GM19043 (cell line): Measurements from ENCODE around the gene PON1.
A peak's percentile ranks its signal among the peaks of the same experiment; 100 is the strongest.

ENCODE experiments used
- ATAC-seq: cut with Tn5 transposase; IDR thresholded peaks from one replicate; pipeline ENCODE4 v1.9.1; 2021; ENCODE audit warnings: low read depth; ENCODE audit not compliant: unreplicated experiment

The PON1 gene

GRCh38 chr7:95318501-95319100 lies 5.7 kb downstream of the PON1 start:
- no peak for ATAC-seq

DNA sequence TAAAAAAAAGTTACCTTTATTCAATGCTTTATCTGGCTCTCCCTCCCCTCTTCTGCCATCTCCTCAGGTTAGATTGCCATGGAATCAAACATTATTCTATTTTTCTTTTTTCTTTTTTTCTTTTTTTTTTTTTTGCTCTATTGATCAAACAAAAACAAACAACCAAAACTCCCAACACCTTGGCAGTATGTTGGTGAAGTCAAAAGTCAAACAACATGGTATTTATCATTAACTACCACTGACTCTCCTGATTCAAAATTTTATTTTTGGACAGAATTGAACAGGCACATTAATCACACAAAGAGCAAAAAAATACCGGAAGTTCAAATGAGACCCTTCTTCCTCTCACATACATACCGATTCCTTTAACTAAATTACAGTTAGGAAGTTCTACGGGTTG lies 6.4 kb downstream of the PON1 start:
- ATAC-seq: no peak

DNA sequence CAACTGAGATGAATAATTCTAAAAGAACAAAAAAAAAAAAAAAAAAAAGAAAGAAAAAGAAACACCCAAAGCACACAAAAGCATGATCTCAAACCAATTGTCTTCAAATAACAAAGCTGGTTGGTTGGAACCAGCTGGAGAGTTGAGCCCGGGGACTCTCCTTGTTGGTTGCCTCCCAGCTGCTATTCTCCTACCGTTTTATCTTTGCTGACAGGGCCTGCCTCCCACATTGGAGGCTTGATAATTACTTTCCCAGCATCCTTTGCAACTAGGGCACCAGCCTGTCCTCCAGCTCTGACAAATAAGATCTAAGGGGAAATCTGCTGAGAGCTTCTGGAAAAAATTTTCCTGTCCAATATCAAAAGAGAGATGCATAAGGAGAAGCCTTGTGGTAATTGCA lies 6.8 kb downstream of the PON1 start:
- no peak for ATAC-seq

GRCh38 chr7:95316588-95316987 lies 7.7 kb downstream of the PON1 start:
- ATAC-seq: peak; percentile 91

DNA sequence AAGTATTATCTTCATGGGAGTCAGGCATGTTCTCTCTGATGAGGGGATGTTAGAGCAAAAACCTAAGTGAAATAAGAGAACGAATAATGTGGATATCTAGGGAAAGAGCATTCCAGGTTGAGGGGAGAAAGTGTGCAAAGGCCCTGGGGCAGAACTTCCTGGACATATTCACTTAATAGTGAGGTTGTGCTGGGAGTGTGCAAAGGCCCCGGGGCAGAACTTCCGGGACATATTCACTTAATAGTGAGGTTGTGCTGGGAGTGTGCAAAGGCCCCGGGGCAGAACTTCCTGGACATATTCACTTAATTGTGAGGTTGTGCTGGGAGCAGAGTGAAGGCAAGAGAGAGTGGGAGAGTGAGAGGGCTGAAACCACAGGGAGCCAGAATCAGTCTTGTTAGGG lies 11.8 kb downstream of the PON1 start:
- ATAC-seq: no peak

GRCh38 chr7:95311389-95311788 lies 12.9 kb downstream of the PON1 start:
- no peak for ATAC-seq

DNA sequence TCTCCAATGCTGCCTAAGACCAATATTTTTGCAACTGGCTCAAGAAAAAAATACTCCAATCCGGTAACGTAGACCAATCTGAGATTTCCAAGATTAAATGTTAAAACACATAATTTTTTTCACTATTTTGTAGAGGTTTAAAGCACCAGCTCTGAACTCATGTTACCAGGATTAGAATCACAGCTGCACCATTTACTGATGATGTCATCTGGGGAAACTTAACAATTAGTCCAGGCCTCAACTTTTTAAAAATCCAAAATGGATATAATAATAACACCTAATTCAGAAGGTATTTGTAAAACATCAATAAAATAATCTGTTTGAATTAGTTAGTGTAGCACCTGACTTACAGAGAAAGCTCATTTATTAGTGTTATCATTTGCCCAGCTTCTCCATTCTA lies 14.4 kb downstream of the PON1 start:
- no peak for ATAC-seq

DNA sequence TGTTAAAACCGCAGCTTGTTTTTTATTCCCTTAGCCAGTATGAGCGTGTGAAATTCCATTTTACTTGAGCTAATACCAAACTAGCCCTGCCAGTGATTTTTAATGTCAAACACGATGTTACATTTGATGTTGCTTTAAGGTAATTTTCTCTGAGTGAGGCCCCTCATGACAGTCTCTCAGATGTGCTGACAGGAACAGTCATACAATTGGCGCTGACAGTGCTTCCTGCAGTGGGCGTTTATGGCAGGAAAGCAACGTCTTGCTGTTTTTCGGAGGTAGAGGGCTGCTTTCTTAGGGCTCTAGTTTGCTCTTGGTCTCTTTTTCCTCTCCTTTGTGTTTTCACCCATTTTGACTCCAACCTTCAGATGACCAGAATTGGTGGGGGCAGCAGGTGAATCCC lies 19.3 kb downstream of the PON1 start:
- ATAC-seq: no peak

DNA sequence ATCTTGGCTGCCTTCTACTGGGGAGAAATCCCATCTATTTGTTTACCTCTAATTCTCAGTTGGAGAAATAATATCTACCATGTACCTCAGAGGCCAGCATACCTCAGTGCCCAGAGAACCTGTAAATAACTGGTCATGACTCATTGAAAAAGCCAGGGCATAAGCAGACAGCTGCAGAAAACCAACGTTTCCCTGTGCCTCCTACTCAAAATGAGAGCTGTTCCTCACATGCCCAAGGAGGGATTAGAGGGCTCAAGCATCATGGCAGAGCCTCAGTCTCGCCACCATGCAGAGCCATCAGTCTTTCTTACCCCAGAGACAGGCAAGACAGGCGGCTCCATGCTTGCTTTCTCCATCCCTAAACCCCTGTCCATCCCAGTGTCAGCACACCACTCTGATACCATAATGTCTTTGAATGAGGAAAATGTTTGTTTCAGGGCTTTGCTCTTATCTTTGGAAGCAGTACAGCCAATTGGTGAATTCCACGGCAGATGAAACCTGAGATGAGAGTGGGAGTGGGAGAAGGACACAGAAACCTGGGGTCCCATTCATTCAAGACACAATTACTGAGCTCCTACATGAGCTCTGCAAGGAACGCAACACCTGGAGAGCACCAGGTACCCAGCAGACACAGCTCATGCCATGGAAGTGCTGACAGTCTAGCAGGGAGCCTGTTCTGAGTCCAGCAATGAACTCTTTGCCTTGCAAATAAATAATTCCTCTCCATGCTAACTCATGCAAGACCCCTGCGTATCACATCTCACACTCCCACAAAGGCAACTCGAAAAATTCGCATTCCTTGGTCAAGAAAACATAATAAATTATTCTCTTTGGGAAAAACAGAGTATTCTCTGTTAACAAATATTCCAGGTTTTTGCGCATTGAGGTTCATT lies 21.1 kb downstream of the PON1 start:
- no peak for ATAC-seq

DNA sequence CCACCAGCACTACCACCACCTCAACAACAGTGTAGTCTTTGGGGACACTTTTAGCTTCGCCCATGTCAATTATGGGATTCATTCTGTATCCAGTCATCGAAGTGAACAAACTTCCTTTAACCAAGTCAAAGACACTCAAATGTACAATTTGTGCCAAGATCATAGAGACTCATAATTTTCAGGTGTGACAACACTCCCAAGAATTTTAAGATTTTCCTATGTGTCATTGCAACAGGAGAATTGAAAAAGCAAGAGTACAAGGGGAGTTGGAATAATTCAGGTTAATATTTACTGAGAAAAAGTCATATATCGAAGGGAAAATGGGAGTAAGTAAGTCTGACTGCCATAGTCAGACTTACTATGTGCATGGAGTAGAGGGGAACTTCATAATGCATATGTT lies 26.2 kb downstream of the PON1 start:
- ATAC-seq: no peak

DNA sequence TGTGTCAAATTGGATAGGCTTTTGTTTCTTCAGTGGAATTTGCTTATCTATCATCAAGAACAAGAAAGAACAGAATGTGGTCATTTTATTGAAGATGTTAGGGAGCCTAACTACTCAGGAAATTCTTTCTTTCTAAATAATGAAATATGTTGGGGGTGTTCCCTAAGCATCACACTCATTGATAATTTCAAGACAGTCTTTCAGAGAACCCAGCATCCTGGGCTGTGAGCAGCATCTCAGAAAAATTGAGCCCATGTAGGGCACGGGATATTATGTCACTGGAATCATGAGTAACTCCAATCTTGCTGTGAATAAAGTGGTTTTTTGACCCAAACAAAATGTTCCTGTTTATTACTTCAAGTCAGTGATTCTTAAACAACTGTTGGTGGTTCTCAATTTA lies 27.3 kb downstream of the PON1 start:
- ATAC-seq: no peak

DNA sequence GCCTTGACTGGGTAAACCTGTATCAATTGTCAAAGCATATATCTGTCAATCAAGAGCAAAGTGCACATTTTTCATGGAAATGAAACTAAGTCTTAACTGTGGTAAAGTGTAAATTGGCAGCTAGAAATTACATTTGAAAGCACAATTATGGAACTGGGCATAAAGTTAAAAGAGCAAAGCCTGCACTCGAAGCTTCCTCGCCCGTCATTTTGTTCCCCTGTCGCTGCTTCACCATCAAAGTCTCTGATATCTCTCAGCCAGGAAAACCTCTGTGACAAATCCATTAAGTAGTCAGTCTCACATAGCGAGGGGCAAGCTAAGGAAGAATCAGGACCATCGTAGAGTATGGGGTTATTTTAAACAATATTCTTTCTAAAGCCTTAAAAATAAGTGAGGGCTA lies 27.9 kb downstream of the PON1 start:
- ATAC-seq: no peak

DNA sequence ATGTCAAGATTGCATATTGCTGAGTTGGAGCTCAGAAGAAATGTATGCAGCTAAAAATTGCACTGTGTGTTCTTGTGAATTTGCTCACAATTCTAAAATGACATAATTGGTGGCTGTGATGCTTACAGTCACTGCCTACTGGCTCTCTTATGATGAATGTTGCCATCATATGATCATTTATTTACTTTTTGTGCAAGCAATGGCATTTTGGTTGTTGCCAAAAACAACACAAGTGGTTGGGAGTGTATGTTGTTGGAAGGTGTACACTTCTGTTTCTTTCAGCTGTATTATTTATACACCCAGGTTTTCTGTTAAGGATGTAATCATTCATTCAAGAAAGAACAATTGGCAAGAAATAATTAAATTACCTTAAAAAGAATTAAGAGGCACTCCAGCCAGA lies 28.9 kb downstream of the PON1 start:
- ATAC-seq: no peak

DNA sequence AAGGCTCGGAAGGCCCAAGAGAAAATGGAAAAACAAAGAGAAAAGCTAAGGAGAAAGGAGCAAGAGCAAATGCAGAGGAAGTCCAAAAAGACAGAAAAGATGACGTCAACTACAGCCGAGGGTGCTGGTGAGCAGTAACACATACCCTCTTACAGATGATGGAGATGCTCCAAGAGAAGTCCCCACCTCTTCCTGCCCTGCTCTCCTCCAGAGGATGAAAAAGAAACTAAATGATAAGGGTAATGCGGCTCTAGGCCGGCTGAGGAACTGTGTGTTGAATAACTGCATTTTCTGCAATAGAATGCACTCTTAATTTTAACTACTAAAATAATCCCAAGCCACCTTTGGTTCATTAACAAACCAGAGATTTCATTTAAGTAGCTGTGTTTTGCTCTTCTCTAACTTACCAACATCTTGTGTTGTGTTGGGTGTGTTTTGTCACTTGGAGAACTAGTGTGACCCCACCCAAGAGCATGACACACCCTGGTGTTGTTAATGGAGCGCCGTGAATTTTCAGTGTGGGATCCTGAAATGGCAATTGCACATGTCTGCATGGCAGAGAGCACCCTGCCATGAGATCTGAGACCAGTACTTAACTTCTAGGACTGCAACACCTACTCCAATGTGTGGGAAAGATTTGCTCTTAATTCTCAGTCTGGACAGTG lies 34.0 kb downstream of the PON1 start:
- ATAC-seq: no peak

GRCh38 chr7:95286096-95286495 lies 38.2 kb downstream of the PON1 start:
- no peak for ATAC-seq

DNA sequence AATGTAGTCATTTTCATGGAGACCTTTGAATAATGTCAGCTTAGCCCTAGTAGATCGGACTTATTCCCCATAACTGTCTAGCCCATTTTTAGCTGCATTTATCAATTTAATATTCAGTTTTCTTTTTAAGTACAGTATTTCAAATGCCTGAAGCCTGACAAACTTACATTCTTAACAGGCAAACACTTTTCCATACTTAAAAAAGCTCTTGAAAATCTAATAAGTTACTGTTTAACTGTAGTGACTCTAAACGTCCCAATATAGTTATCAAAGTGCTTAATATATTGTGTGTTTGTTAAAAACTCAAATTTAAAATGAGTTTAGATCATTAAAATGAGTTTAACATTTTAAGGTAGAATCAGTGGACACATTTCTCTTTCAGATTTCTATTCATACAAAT lies 44.9 kb downstream of the PON1 start:
- no peak for ATAC-seq

DNA sequence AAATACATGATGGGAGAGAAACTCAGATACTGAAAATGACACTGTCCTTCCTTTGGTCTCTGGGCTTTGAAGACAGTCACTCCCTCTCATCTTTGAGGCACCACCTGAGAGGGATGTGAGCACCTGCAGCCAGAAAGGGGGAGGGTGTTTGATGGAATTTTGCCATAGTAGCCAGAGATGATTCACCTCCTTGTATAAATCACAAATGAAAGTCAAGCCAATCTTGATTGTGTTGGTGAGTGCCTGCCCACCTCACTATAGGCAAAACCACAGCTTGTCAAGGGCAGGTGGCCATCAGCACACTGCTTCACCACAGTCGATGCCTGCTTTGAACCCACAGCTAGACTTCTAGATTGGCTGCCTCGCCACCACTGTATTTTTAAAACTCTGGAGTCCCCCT lies 48.2 kb downstream of the PON1 start:
- no peak for ATAC-seq

GRCh38 chr7:95269640-95270039 lies 54.7 kb downstream of the PON1 start:
- no peak for ATAC-seq

- no peak for ATAC-seq
Observed at GRCh38 chr7:95267754-95268153, 56.6 kb downstream of the PON1 start.

GRCh38 chr7:95265634-95266033 lies 58.7 kb downstream of the PON1 start:
- no peak for ATAC-seq

DNA sequence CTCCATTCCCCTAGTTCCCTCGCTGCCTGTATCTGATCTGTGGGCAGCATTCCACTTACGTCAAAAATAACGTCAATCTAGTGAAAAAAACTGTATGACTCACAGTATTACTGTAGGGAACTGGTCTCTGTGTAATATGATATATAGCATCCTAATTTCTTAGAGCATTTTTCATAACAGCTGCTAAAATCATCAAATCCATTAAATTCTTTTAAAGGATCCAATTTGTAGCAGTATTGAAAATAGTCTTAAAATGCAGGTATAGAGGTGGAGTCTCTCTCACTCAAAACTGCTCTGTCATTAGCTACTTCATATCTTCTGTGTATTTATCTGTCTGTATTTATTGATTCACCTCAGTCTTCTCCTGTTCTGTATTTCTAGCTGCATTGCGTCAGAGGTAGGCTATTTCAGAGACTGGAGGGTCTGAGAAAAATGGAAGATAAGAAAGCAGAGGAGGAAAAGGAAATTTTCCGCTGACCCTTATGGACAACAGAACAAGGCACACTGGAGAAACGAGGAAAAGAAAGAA lies 59.9 kb downstream of the PON1 start:
- ATAC-seq: no peak
